ENCODE measurements around the gene TBC1D9B. TPM values are rescaled to one million over a fixed set of nuclear protein-coding genes. Genes with fewer than 3 reads are reported as not detected.

TBC1D9B gene
- total and polyA plus RNA-seq, 2 of the 13 experiments (the other 11 are each of a cell fraction or from before 2014, with no cell fraction given) = 35.0 to 50.0 TPM

GRCh38 chr5:179906795-179907555, 722 bp downstream of the TBC1D9B start (continued):
- TF ChIP-seq, protein P1, sequence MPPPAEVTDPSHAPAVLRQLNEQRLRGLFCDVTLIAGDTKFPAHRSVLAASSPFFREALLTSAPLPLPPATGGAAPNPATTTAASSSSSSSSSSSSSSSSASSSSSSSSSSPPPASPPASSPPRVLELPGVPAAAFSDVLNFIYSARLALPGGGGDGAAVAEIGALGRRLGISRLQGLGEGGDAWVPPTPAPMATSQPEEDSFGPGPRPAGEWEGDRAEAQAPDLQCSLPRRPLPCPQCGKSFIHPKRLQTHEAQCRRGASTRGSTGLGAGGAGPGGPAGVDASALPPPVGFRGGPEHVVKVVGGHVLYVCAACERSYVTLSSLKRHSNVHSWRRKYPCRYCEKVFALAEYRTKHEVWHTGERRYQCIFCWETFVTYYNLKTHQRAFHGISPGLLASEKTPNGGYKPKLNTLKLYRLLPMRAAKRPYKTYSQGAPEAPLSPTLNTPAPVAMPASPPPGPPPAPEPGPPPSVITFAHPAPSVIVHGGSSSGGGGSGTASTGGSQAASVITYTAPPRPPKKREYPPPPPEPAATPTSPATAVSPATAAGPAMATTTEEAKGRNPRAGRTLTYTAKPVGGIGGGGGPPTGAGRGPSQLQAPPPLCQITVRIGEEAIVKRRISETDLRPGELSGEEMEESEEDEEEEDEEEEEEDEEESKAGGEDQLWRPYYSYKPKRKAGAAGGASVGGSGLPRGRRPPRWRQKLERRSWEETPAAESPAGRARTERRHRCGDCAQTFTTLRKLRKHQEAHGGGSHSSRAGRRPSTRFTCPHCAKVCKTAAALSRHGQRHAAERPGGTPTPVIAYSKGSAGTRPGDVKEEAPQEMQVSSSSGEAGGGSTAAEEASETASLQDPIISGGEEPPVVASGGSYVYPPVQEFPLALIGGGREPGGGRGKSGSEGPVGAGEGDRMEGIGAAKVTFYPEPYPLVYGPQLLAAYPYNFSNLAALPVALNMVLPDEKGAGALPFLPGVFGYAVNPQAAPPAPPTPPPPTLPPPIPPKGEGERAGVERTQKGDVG (CRISPR knock-in tag; IDR thresholded peaks at IDR 0.05; ENCODE audit: borderline replicate concordance) = 0 out of 2 replicates have a peak, but pooled peaks have one; percentile 22
- TF ChIP-seq IRF9 (CRISPR knock-in tag; IDR thresholded peaks at IDR 0.05; ENCODE audit: borderline replicate concordance) = no peak
- 0 out of 2 replicates have a peak, but pooled peaks have one; percentile 2 for TF ChIP-seq SPEN (CRISPR knock-in tag; IDR thresholded peaks at IDR 0.05; ENCODE audit: low read depth)
- 0 out of 2 replicates have a peak, but pooled peaks have one; percentile 35 for TF ChIP-seq EEA1 (CRISPR knock-in tag; IDR thresholded peaks at IDR 0.05; ENCODE audit: borderline replicate concordance)
- TF ChIP-seq AGO2 (optimal IDR thresholded peaks at IDR 0.05; ENCODE audit: low read depth, low read length) = peak; percentile 43
- no peak for TF ChIP-seq SUZ12 (IDR thresholded peaks at IDR 0.05; ENCODE audit: low read depth, low read length)
- 0 out of 2 replicates have a peak, but pooled peaks have one; percentile 29 for TF ChIP-seq ZNF160 (CRISPR knock-in tag; IDR thresholded peaks at IDR 0.05)
- TF ChIP-seq ZFY (CRISPR knock-in tag; IDR thresholded peaks at IDR 0.05) = peak; percentile 69
- TF ChIP-seq ZNF446 (CRISPR knock-in tag; IDR thresholded peaks at IDR 0.05) = peak; percentile 26; the same call in 1 of the 2 replicates
- no peak for TF ChIP-seq SRSF1 (optimal IDR thresholded peaks at IDR 0.05; ENCODE audit: low read depth, low read length)
- TF ChIP-seq NR2F6 (IDR thresholded peaks at IDR 0.05) = no peak
- TF ChIP-seq NR2F6 (CRISPR knock-in tag; IDR thresholded peaks at IDR 0.05) = no peak
- TF ChIP-seq ZNF570 (CRISPR knock-in tag; IDR thresholded peaks at IDR 0.05; ENCODE audit: borderline replicate concordance) = no peak
- peak; percentile 44; the same call in 1 of the 2 replicates for TF ChIP-seq ZNF333 (CRISPR knock-in tag; IDR thresholded peaks at IDR 0.05; ENCODE audit: borderline replicate concordance)
- peak; percentile 38; the same call in 1 of the 2 replicates for TF ChIP-seq KDM2A (CRISPR knock-in tag; IDR thresholded peaks at IDR 0.05; ENCODE audit: borderline replicate concordance, low read depth)
- TF ChIP-seq, protein P2, sequence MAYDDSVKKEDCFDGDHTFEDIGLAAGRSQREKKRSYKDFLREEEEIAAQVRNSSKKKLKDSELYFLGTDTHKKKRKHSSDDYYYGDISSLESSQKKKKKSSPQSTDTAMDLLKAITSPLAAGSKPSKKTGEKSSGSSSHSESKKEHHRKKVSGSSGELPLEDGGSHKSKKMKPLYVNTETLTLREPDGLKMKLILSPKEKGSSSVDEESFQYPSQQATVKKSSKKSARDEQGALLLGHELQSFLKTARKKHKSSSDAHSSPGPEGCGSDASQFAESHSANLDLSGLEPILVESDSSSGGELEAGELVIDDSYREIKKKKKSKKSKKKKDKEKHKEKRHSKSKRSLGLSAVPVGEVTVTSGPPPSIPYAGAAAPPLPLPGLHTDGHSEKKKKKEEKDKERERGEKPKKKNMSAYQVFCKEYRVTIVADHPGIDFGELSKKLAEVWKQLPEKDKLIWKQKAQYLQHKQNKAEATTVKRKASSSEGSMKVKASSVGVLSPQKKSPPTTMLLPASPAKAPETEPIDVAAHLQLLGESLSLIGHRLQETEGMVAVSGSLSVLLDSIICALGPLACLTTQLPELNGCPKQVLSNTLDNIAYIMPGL (CRISPR knock-in tag; IDR thresholded peaks at IDR 0.05; ENCODE audit: borderline replicate concordance in 1 of 2, low read depth in 1 of 2) = 0 out of 4 replicates have a peak, but pooled peaks of 1 of the 2 experiments have one; percentile 10

Measured in HepG2 (cell line).